Panc1 (cell line): ENCODE results near the gene ATP6V1G1. TPM values are rescaled to one million over a fixed set of nuclear protein-coding genes. Genes with fewer than 3 reads are reported as not detected.

Experiments
- ATAC-seq: fragments of 200-7000 bp; cut with Tn5 transposase; 2 replicates; pipeline ENCODE4 v1.9.1; 2020; ENCODE audit warnings: mild to moderate bottlenecking, moderate library complexity
- BruUV-seq: library from RNA; stranded (reverse); fragments of 400-500 nt; replicated peaks from 2 replicates; lab custom pipeline; 2021; lab: Mats Ljungman, UMichigan
- CTCF ChIA-PET: fragments of 300-600 bp; sonication (Branson Sonifier 250); formaldehyde crosslinking; loops from one replicate; lab custom pipeline; 2022; ENCODE audit warnings: antibody characterized with exemption; lab: Charles Lee
- POLR2A ChIA-PET: fragments of 300-600 bp; sonication (Branson Sonifier 250); formaldehyde crosslinking; loops from one replicate; lab custom pipeline; 2022; ENCODE audit warnings: antibody characterized with exemption; lab: Charles Lee
- DNase-seq: peaks from one replicate; pipeline ENCODE4 v3.0.0-alpha.2; 2010; ENCODE audit warnings: low read depth, low spot score
- H3K27ac ChIP-seq: 2 replicates; pipeline ENCODE4 v1.5.1; 2011; ENCODE audit warnings: mild to moderate bottlenecking, low read length, inconsistent platforms
- H3K27me3 ChIP-seq: fragments of 200-500 bp; sonication (Bioruptor generic); 2 replicates; pipeline ENCODE4 v1.6.0; 2014; ENCODE audit warnings: low read length, inconsistent platforms; ENCODE audit not compliant: control insufficient read depth, insufficient read depth
- H3K36me3 ChIP-seq: fragments of 200-500 bp; sonication (Bioruptor generic); 2 replicates; pipeline ENCODE4 v1.5.1; 2014; ENCODE audit warnings: inconsistent platforms, mild to moderate bottlenecking, low read length, moderate library complexity; ENCODE audit not compliant: control insufficient read depth, insufficient read depth
- H3K4me1 ChIP-seq: 2 replicates; pipeline ENCODE4 v1.5.1; 2011; ENCODE audit warnings: inconsistent platforms, mild to moderate bottlenecking, low read length, moderate library complexity; ENCODE audit not compliant: control insufficient read depth, insufficient read depth
- H3K4me3 ChIP-seq, 2 experiments: 2 replicates each; pipeline ENCODE4 v1.5.1; 2011 to 2012; ENCODE audit warnings: low read depth in 2 of 2, low read length in 2 of 2, mild to moderate bottlenecking in 2 of 2, inconsistent platforms in 1 of 2, moderate library complexity in 1 of 2
- H3K9me3 ChIP-seq: fragments of 200-500 bp; sonication (Bioruptor generic); 2 replicates; pipeline ENCODE4 v1.5.1; 2014; ENCODE audit warnings: low read depth, mild to moderate bottlenecking, inconsistent platforms, low read length, moderate library complexity; ENCODE audit not compliant: control insufficient read depth, insufficient read depth
- POLR2AphosphoS5 ChIP-seq: IDR thresholded peaks from 2 replicates; pipeline ENCODE4 v1.6.1; 2012; ENCODE audit warnings: mild to moderate bottlenecking, low read depth, low read length, moderate library complexity
- SIN3A ChIP-seq: IDR thresholded peaks from 2 replicates; pipeline ENCODE4 v1.6.1; 2012; ENCODE audit warnings: low read depth, mild to moderate bottlenecking, low read length, moderate library complexity, borderline replicate concordance; ENCODE audit not compliant: insufficient read depth
- TCF7L2 ChIP-seq: IDR thresholded peaks from 2 replicates; pipeline ENCODE4 v1.6.1; 2011; ENCODE audit warnings: mild to moderate bottlenecking, low read depth, low read length, inconsistent platforms
- in situ Hi-C: cut with HindIII; loops from 2 replicates; pipeline ENCODE4 v1.10.0; 2016; ENCODE audit warnings: low sequenced_read_pairs, low pct_unique_long_range_greater_than_20kb
- intact Hi-C: fragments of 100-400 bp; cut with micrococcal nuclease; formaldehyde crosslinking; loops from one replicate; pipeline ENCODE4 v1.10.0; 2022; ENCODE audit not compliant: unreplicated experiment
- total RNA-seq: library from RNA; stranded (reverse); gene quantifications from one replicate; pipeline ENCODE4 v1.2.1, GENCODE V29; 2021; ENCODE audit not compliant: unreplicated experiment
- TF ChIP-seq, protein P1 (sequence below): fragments of 450-650 bp; IDR thresholded peaks from 2 replicates; pipeline ENCODE4 v1.5.1; 2017; ENCODE audit warnings: mild to moderate bottlenecking
- TF ChIP-seq, protein P2 (sequence below), 2 experiments: IDR thresholded peaks; 2 replicates each; pipeline ENCODE4 v1.6.1; 2011 to 2012; ENCODE audit warnings: low read depth in 2 of 2, control low read depth in 1 of 2, low read length in 1 of 2, mild to moderate bottlenecking in 1 of 2, moderate library complexity in 1 of 2; ENCODE audit not compliant: insufficient read depth in 1 of 2

Gene ATP6V1G1
- total RNA-seq, 1 experiment from 2014 or later = 71.8 TPM

DNA sequence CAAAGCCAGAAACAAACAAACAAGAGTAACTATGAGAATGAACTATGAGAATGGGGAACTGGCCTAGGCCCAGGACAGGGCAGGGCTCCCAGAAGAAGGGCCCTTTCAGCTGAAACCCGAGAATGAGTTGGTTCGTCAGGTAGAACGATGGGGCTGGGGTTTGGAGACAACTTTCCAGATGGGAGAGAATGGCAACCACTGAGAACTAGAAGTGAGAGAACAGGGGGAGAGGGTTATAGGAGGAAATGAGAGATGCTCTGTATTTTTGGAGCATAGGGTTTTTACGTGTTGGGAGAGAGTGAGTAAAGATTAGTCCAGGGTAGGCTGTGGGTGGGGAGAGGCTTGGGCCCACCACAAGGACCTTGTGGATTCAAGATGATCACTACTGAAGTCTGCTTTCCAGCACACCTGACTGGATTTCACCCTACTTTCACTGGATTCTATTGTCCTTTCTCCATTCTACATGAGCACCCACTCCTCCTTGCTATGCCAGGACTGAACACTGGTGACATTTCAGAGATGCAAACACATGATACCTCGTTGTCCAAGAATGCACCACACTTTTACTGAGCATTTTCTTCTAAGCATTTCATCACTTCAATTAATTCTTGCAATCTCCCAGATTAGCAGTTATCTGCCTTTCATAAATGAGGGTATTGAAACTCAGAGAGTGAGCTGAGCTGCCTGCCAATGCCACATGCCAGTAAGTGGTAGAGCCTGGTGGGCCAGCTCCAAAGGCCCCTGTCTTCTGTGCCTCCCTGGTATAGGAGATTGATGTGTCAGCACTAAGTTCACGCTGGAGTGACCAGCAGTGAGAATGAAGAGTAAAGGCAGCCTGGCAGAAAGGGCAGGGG lies 20.3 kb downstream of the ATP6V1G1 start:
- Histone ChIP-seq H3K4me1 (peaks cover 10% of the 10 kb centered on the region; the same call in 1 of the 2 replicates), H3K36me3 (no peaks in the 10 kb centered on the region), H3K4me3 (no peak overlapping the region), H3K27ac (no peak overlapping the region), H3K27me3 (no peaks in the 10 kb centered on the region), H3K9me3 (no peaks in the 10 kb centered on the region)
- ChIA-PET POLR2A (no interaction called here), CTCF (interaction anchor here (0.5 kb wide), 1 partner anchor 203 kb away, joined by 4 read pairs; no protein-coding TSS in a partner anchor)
- intact Hi-C loops = no loop called here
- in situ Hi-C loops = no loop called here
- TF ChIP-seq, protein P1, sequence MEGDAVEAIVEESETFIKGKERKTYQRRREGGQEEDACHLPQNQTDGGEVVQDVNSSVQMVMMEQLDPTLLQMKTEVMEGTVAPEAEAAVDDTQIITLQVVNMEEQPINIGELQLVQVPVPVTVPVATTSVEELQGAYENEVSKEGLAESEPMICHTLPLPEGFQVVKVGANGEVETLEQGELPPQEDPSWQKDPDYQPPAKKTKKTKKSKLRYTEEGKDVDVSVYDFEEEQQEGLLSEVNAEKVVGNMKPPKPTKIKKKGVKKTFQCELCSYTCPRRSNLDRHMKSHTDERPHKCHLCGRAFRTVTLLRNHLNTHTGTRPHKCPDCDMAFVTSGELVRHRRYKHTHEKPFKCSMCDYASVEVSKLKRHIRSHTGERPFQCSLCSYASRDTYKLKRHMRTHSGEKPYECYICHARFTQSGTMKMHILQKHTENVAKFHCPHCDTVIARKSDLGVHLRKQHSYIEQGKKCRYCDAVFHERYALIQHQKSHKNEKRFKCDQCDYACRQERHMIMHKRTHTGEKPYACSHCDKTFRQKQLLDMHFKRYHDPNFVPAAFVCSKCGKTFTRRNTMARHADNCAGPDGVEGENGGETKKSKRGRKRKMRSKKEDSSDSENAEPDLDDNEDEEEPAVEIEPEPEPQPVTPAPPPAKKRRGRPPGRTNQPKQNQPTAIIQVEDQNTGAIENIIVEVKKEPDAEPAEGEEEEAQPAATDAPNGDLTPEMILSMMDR = no peak
- TF ChIP-seq TCF7L2 (no peak), SIN3A (no peak), POLR2AphosphoS5 (no peak)
- TF ChIP-seq, protein P2, sequence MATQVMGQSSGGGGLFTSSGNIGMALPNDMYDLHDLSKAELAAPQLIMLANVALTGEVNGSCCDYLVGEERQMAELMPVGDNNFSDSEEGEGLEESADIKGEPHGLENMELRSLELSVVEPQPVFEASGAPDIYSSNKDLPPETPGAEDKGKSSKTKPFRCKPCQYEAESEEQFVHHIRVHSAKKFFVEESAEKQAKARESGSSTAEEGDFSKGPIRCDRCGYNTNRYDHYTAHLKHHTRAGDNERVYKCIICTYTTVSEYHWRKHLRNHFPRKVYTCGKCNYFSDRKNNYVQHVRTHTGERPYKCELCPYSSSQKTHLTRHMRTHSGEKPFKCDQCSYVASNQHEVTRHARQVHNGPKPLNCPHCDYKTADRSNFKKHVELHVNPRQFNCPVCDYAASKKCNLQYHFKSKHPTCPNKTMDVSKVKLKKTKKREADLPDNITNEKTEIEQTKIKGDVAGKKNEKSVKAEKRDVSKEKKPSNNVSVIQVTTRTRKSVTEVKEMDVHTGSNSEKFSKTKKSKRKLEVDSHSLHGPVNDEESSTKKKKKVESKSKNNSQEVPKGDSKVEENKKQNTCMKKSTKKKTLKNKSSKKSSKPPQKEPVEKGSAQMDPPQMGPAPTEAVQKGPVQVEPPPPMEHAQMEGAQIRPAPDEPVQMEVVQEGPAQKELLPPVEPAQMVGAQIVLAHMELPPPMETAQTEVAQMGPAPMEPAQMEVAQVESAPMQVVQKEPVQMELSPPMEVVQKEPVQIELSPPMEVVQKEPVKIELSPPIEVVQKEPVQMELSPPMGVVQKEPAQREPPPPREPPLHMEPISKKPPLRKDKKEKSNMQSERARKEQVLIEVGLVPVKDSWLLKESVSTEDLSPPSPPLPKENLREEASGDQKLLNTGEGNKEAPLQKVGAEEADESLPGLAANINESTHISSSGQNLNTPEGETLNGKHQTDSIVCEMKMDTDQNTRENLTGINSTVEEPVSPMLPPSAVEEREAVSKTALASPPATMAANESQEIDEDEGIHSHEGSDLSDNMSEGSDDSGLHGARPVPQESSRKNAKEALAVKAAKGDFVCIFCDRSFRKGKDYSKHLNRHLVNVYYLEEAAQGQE (IDR thresholded peaks at IDR 0.05; ENCODE audit: insufficient read depth in 1 of 2, low read depth in 2 of 2, low read length in 1 of 2) = no peak
- BruUV-seq = no TSS peak
- no peak for DNase-seq
- ATAC-seq = no peak

DNA sequence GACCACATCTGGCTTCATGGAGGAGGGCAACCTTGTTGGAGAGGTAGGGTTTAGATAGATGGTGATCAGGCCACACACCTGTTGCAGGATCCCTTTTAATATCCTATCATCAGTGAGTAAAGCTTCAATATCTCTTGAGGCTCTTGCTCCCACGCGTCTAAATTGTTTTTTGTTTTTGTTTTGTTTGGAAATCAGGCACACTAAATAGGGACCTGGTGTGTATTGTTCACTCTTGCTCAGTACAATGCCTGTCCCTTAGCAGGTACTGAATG lies 20.9 kb downstream of the ATP6V1G1 start:
- DNase-seq (no peak), ATAC-seq (no peak)
- in situ Hi-C loops = no loop called here
- intact Hi-C loops = no loop called here
- CTCF ChIA-PET = interaction anchor here (0.5 kb wide), 1 partner anchor 204 kb away, joined by 4 read pairs; no protein-coding TSS in a partner anchor
- H3K4me3 ChIP-seq = no peak overlapping the region
- no peaks in the 10 kb centered on the region for H3K27me3 ChIP-seq
- peaks cover 10% of the 10 kb centered on the region; the same call in 1 of the 2 replicates for H3K4me1 ChIP-seq
- TF ChIP-seq POLR2AphosphoS5 (no peak), SIN3A (no peak), TCF7L2 (no peak)
- TF ChIP-seq, protein P1 = no peak
- TF ChIP-seq, protein P2 (IDR thresholded peaks at IDR 0.05; ENCODE audit: insufficient read depth in 1 of 2, low read depth in 2 of 2, low read length in 1 of 2) = no peak
- BruUV-seq = no TSS peak
- no peaks in the 10 kb centered on the region for H3K9me3 ChIP-seq
- H3K36me3 ChIP-seq = no peaks in the 10 kb centered on the region
- no peak overlapping the region for H3K27ac ChIP-seq
- POLR2A ChIA-PET = no interaction called here
